Astrocyte of the cerebellum (primary cell): Measurements from ENCODE around the gene FBLN2.

Experiments used
- DNase-seq: peaks from one replicate; pipeline ENCODE4 v3.0.0-alpha.2; 2011; ENCODE audit warnings: low read depth
- H3K4me3 ChIP-seq: 2 replicates; pipeline ENCODE4 v1.5.1; 2011; ENCODE audit warnings: mild to moderate bottlenecking, low read depth, low read length, moderate library complexity
- CTCF ChIP-seq: IDR thresholded peaks from 2 replicates; pipeline ENCODE4 v1.5.1; 2012; ENCODE audit warnings: low read length, low read depth, moderate library complexity, mild to moderate bottlenecking; ENCODE audit errors: missing control alignments
- in situ Hi-C: cut with HindIII; loops from 2 replicates; pipeline ENCODE4 v1.10.0; 2017; ENCODE audit warnings: low sequenced_read_pairs

Gene FBLN2

DNA sequence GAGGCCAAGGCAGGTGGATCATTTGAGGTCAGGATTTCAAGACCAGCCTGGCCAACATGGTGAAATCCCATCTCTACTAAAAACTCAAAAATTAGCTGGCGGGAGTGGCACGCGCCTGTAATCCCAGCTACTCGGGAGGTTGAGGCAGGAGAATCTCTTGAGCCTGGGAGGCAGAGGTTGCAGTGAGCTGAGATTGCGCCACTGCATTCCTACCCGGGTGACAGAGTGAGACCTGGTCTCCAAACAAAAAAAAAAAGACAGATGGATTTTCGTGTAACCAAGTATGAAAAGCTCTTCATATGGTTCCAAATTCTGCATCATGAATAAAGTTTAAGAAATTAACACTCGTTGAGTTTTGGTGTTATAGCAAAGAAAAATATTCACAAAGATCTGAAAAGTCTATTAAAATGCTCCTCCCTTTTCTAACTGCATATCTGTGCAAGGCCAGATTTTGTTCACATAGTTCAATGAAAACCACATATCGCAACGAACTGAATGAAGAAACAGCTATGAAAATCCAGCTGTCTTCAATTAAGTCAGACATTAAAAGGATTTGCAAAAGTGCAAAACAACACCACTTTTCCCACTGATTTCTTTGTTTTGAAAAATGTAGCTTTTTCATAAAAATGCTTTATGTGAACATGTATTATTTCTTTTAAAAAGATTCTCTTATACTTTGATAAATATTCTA, 23.8 kb upstream of the FBLN2 start:
- no peak overlapping the region for H3K4me3 ChIP-seq
- in situ Hi-C loops: no loop called here
- DNase-seq: no peak
- no peak for TF ChIP-seq CTCF

GRCh38 chr3:13525827-13526625, 22.9 kb upstream of the FBLN2 start:
- in situ Hi-C loops: no loop called here
- H3K4me3 ChIP-seq: no peak overlapping the region
- DNase-seq: no peak
- no peak for TF ChIP-seq CTCF

GRCh38 chr3:13526626-13526949, 22.3 kb upstream of the FBLN2 start:
- in situ Hi-C loops: no loop called here

DNA sequence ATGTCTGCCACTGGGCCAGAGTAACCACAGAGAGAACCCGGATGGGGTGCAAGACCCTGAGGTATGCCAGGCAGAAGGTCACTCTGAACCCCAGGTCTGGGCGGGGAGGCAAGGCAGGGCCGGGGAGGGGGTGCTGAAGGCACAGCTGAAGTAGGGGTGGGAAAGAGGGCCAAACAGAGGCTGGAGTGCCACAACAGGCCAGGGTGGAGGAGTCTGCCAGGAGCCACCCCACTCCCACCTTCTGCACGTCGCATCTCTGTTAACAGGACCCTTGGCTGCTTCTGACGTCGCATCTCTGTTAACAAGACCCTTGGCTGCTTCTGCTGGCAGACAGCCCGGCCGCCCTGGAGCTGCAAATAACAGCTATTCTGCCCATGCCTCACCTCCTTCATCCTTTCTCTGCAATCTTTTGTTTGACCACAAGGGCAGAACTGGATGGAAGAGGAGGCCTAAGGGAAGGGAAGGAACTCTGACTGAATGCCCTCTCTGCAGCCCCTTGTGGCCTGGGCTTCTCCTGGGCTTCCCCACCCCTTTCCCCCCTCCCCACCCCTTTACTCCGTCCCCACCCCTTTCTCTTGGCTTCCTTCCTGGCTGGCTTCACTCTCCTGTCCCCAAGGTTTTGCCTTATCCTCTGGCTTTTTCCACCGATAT, 20.6 kb upstream of the FBLN2 start:
- H3K4me3 ChIP-seq: no peak overlapping the region
- TF ChIP-seq CTCF: peak; percentile 47
- in situ Hi-C loops: no loop called here
- DNase-seq: no peak

More at GRCh38 chr3:13526626-13526949, 22.3 kb upstream of the FBLN2 start:
- no peak for DNase-seq
- TF ChIP-seq CTCF: no peak
- H3K4me3 ChIP-seq: no peak overlapping the region

DNA sequence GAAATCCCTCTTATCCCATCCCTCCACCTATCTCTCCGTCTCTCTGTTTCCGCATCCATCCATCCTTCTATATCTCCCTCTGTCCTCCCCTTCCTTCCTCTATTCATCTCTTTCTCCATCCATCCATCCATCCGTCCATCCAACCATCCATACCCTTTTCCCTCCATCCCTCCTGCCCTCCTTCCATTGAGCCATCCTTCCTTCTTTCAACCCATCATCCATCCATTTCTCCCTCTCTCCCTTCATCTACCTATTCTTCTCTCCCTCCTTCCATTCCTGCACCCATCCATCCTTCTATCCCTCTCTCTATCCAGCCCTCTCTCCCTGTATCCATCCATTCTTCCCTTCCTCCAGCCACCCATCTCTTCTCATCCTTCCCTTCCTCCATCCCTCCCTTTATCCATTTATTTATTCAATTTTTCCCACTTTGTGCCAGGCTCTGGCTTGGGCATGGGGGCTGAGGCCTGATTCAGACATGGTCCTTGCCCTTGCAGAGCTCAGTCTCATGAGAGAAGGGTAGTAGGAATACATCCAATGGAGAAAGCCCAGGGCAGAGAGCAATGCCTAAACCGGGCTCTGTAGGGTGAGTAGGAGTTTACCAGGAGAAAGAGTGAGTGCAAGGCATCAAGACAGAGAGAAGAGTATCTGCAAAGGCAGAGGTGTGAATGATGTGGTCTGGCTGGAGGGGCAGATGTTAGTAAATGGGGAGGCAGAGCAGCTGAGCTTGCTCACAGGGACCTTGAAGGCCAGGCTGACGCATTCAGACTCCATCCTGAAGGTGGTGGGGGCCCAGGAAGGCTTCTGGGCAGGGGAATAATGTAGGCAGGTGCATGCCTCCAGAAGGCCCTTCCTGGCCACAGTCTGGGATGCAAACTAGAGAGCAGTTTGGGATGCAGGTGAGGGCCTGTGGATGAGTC, 19.5 kb upstream of the FBLN2 start:
- in situ Hi-C loops: no loop called here

More for the DNA sequence above, 19.5 kb upstream of the FBLN2 start:
- no peak for TF ChIP-seq CTCF
- no peak overlapping the region for H3K4me3 ChIP-seq
- no peak for DNase-seq
